OCI-M1 (cell line): ENCODE data around the gene NAP1L4.

ENCODE experiments used
- DNase-seq: peaks from one replicate; lab custom pipeline; 2025; lab: John Stamatoyannopoulos, UW

Gene NAP1L4

GRCh38 chr11:3010521-3011275 is 18.6 kb upstream of the NAP1L4 start:
- DNase-seq: no peak

GRCh38 chr11:3010004-3010403 is 17.9 kb upstream of the NAP1L4 start:
- no peak for DNase-seq

GRCh38 chr11:3009481-3009880 is 17.4 kb upstream of the NAP1L4 start:
- no peak for DNase-seq

- no peak for DNase-seq
Measured at GRCh38 chr11:3008746-3009336, 16.7 kb upstream of the NAP1L4 start.

- no peak for DNase-seq
Measured at GRCh38 chr11:3007404-3008010, 15.4 kb upstream of the NAP1L4 start.

- DNase-seq: no peak
Measured at GRCh38 chr11:3006505-3007260, 14.6 kb upstream of the NAP1L4 start.

GRCh38 chr11:3004481-3004880 is 12.4 kb upstream of the NAP1L4 start:
- DNase-seq: no peak

GRCh38 chr11:3003396-3004231 is 11.5 kb upstream of the NAP1L4 start:
- DNase-seq: no peak

- no peak for DNase-seq
Measured at GRCh38 chr11:3002871-3003270, 10.7 kb upstream of the NAP1L4 start.

GRCh38 chr11:3002351-3002861 is 10.3 kb upstream of the NAP1L4 start:
- no peak for DNase-seq

- no peak for DNase-seq
Measured at GRCh38 chr11:3001496-3001895, 9.4 kb upstream of the NAP1L4 start.

GRCh38 chr11:3000032-3000961 is 8.2 kb upstream of the NAP1L4 start:
- DNase-seq: no peak

- no peak for DNase-seq
Measured at GRCh38 chr11:2999464-2999998, 7.4 kb upstream of the NAP1L4 start.

- DNase-seq: no peak
Measured at GRCh38 chr11:2998073-2998850, 6.1 kb upstream of the NAP1L4 start.

- DNase-seq: no peak
Measured at GRCh38 chr11:2997406-2997805, 5.3 kb upstream of the NAP1L4 start.

- DNase-seq: no peak
Measured at GRCh38 chr11:2996976-2997375, 4.8 kb upstream of the NAP1L4 start.

- no peak for DNase-seq
Measured at GRCh38 chr11:2995893-2996554, 3.9 kb upstream of the NAP1L4 start.

GRCh38 chr11:2995031-2995561 is 3.0 kb upstream of the NAP1L4 start:
- no peak for DNase-seq

- DNase-seq: no peak
Measured at GRCh38 chr11:2994336-2994730, 2.2 kb upstream of the NAP1L4 start.
